Measurements from ENCODE around the gene LTA. TPM values are rescaled to one million over a fixed set of nuclear protein-coding genes. Genes with fewer than 3 reads are reported as not detected.
"Not testable (repeated sequence)": the region's sequence is repeated elsewhere in the genome, so short reads cannot be mapped to it uniquely, and the experiment has no call there.

Gene LTA
- polyA plus RNA-seq, 1 donor, result not detected

DNA sequence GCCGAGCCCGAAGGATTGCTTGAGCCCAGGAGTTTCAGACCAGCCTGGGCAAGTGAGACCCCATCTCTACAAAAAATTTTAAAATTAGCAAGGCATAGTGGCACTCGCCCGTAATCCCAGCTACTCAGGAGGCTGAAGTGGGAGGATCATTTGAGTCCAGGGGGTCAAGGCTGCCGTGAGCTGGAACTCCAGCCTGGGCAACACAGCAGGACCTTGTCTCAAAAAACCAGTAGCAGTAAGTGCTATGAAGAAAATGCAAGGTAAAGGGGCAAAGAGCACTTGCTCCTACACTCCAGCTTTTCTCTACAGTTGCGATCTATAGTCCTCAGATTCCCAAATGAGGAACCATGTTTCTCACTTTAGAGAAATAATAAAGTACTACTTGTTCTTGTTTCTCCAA lies 28.4 kb upstream of the LTA start:
- DNase-seq, result no peak

DNA sequence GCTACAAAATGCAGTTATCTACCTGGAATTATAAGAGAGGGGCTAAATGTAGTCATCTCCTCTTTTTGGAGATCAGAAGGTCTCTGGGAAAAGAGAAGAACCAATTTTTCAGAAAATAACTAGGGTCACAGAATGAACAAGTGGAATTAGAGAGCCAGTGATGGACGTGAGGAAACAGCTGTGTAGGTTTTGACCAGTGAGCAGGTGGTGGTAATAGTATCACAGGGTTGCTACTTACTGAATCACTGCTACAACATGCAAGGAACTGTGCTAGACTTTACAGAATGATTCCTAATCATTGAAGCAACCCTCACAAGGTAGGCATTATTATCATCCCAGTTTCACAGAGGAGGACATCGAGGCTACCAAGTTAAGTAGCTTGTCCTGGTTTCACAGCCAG lies 27.4 kb upstream of the LTA start:
- DNase-seq, result no peak

DNA sequence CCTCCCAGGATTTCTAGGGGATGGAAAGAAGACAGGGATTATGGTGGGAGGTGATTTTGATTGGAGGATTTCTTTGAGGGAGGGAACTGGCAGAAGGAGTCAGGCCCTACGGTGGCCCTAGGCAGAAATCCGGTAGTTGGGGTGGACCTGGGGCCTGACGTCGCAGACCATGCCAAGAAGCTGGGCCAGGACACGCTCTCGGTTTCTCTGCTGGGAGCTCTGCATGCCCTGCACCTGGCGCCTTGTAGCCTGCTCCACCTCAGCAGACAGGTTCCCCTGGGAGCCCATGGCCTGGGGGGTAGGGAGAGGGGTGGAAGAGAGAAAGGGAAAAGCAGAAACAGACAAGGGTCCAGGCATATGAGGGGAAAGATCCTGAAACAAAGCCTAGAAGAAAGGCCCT lies 26.8 kb upstream of the LTA start:
- no peak for DNase-seq

DNA sequence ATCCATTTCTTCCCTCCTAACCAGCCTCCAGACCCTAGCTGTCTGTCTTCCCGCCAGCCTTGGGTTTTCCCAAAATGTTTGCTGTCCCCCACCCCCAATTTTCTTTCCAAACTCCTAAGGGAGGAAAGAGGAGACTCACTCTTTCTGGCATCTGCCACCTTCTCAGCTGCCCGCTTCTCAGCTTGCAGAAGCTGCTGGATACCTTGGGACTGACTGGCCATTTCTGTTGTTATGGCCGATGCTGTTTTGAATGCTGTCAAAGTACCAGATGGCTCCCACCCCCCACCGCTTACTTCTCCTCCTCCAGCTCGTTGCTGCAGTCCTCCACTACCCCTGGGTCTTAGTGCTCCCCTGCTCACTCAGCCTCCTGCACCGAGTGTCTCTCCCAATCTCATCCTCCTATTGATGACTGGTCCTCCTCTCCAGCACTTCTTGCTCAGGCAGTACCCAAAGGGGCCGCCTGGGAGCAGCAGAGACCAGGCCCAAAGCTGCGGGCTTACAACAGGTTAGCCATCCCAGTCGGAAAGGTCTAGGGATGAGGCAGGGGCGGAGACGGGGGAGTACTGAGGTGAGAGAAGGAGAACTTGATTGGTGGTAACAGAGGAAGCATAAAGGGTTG lies 25.6 kb upstream of the LTA start, which contains the start of gene ATP6V1G2:
TSS of gene ATP6V1G2 (minus strand) at position 270 of the 619 bp plus-strand sequence. CDS start at position 221, 49 bp downstream.
- DNase-seq, result peak; percentile 89

DNA sequence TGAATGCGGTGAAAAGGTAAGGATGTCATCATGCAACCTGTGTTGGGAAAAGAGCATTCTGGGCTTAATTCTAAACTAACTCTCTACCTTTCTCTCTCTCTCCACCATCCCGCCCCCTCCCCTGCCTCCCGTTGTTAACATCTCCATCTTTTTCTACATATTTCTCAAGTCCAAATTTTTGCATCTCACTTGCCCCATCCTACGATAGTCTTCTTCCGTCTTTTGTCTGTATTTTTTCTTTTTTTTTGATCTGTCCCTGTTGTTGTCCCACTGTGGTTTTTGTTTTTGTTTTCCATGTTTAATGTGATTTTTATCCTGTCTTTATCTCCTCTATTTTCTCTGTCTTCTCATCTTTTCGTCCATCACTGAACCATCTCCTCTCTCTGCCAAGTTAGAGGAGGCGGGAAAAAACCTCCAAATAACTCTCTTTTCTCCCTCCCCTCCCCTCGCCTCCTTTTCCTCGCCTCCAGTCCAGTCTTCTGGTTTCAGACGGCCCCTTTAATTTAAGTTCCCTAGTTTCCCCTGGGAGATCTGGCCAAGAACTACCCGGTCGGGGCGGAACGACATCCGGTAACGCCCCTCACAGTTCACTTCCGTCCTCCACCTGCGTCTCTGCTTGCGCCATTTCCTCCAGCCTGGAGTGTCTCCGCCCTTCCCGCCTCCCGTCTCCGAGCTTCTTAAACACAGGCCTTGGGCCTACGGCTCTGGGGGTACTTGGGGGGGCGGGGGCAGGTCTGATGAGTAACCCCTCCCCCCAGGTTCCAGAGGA lies 24.9 kb upstream of the LTA start, which contains the start of gene NFKBIL1:
TSS of gene NFKBIL1 (plus strand) at position 651 of the 769 bp plus-strand sequence. CDS start at position 738, 87 bp downstream.
- DNase-seq, result peak; percentile 98

DNA sequence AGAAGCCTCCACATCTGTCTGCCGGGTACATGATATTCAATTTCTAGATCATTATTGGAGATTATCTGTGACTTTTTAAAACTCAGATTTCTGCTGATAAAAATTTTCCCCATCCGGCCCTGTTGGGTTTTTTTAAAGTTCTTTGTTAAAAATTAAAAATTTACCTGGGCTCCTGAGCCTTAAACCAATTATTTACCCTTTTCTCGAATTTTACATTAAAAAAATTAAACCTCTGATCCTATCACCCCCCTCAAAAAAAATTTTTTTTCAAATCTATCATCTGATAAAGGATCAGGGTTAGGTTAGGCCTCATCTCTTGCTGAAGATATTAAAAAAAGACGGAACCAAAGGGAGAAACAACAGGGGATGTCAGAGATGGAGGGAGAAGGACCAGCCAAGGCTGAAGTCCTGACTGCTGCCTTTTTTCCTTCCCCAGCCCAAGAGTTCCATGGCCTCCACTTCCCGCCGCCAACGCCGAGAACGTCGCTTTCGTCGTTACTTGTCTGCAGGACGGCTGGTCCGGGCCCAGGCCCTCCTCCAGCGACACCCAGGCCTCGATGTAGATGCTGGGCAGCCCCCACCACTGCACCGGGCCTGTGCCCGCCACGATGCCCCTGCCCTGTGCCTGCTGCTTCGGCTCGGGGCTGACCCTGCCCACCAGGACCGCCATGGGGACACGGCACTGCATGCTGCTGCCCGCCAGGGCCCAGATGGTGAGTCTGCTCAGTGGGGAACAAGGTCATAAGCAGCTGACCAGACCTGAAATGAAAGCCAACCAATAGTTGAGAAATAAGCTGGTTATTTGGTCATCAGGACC lies 24.2 kb upstream of the LTA start:
- no peak for DNase-seq

DNA sequence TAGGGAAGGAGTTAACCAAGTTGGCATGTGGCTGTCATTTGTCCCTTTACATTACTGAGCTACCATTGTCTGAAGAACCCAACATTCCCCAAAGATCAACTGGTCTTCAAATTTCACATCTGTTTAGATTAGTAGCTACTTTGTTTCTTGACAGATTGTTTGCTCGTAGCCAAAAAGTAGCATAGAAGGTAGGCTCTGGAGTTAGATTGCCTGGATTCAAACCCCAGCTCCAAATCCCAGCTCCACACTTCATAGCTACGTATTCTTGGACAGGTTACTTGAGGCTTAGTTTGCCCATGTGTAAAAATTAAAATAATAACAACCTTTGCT lies 23.6 kb upstream of the LTA start:
- DNase-seq, result no peak

DNA sequence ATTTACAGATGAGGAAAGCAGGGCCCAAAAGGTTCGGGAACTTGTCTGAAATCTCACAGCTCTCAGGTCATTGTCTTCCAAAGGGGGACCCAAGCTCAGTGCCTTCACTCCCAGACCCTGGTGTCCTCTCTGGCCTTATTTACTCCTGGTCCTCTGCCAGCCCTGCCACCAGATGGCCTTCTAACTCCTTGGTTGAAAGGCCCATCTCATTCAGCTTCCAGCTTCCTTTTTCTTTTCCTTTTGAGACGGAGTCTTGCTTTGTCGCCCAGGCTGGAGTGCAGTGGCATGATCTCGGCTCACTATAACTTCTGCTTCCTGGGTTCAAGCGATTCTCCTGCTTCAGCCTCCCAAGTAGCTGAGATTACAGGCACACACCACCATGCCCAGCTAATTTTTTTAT lies 20.7 kb upstream of the LTA start:
- not testable (repeated sequence) for DNase-seq

DNA sequence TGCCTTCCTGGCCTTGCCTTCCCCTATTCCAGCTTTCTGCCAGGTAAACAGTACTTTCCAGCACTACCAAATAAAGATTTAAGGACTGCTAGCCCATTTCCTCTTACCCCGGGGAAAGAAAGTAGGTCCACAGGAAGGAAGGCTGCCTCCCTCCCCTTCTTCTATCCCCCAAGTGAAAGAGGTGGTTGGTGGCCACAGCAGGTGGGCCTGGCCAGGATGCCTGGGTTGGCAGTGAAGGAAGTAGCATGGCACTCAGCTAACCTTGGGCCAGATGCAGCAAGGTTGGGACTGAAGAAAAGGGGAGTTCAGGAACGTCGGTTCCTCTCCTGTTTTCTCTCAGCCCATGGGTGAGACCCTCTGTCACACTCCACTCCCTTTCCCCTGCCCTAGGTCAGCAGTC lies 15.8 kb upstream of the LTA start:
- DNase-seq, result no peak

DNA sequence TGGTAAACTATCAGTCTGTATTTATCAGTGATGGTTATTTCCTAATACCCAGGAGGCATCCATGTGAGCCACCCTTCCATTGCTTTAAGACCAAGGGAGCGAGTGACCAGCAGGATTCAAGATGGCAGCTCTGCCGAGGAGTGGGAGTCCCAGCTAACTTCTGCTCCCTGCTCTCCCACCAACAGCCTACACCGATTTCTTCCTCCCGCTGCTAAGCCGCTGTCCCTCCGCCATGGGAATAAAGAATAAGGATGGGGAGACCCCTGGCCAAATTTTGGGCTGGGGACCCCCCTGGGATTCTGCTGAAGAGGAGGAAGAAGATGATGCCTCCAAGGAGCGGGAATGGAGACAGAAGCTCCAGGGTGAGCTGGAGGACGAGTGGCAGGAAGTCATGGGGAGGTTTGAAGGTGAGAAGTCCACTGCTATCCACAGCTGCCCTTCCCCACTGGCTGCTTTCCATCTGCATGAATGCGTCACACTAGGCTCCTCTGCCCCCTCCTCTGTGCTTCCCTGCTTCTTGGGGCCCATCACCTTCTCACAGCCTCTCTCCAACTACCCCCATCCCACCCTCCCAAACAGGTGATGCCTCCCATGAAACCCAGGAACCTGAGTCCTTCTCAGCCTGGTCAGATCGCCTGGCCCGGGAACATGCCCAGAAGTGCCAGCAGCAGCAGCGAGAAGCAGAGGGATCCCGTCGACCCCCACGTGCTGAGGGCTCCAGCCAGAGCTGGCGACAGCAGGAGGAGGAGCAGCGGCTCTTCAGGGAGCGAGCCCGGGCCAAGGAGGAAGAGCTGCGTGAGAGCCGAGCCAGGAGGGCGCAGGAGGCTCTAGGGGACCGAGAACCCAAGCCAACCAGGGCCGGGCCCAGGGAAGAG lies 14.4 kb upstream of the LTA start:
- DNase-seq, result no peak

DNA sequence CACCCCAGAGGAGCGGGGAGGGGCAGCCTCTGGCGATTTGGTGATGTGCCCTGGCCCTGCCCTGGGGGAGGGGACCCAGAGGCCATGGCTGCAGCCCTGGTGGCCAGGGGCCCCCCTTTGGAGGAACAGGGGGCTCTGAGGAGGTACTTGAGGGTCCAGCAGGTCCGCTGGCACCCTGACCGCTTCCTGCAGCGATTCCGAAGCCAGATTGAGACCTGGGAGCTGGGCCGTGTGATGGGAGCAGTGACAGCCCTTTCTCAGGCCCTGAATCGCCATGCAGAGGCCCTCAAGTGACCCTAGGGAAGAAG lies 13.8 kb upstream of the LTA start:
- no peak for DNase-seq

DNA sequence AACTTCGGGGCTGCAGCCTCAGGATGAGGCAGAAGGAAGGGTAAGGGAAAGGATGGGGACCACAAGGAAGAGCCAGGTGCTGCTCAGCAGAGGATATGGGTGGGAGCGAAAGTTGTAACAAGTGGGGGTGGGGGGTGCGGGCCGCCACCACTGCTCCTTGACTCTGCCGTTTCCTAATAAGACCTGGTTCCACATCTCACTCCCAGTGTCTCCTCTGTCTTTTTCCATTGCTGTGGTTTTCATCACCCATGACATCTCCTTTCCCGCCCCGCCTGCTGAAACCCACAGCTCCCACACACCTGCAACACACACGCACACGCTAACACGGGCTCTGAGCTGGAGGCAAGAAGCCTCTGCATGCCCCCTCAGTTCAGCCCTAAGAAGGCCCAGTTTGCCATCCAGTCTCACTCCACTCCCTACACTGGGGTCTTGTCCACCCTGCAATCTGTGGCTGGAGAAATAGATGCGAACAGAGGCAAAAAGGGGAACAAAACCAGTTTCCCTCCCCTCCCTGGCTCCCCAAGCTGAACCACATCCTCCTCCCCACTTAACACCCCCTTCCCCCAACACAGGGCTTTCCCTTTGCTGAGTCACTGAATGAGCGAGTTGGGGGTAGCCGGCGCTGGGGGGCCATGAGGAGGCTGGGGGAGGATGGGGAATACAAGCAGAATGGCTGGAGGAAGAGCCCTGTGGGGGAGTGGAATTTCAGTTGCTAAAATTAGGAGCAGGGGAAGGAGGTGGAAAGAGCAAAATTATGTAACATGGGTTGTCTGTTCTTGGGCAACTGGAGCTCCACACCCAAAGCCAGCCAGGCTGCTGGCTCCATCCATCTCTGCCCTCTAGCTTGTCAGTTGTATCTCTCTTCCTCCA lies 13.2 kb upstream of the LTA start:
- DNase-seq, result no peak

DNA sequence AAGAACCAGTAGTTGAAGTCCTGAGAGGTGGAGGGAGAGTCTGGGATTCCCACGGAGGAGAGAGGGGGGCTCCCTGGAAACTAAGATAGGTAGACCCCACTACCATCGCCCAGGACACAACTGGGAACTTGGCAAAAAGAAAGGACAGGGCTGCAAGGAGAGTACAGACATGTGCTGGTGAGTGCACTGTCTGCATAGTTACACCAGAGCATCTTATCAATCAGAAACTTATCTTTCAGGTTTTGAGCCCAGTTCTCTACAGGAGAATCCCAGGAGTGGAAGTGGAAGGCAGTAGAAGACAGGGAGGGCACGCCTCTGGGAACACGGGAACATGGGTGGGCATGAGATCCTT lies 12.5 kb upstream of the LTA start:
- no peak for DNase-seq

DNA sequence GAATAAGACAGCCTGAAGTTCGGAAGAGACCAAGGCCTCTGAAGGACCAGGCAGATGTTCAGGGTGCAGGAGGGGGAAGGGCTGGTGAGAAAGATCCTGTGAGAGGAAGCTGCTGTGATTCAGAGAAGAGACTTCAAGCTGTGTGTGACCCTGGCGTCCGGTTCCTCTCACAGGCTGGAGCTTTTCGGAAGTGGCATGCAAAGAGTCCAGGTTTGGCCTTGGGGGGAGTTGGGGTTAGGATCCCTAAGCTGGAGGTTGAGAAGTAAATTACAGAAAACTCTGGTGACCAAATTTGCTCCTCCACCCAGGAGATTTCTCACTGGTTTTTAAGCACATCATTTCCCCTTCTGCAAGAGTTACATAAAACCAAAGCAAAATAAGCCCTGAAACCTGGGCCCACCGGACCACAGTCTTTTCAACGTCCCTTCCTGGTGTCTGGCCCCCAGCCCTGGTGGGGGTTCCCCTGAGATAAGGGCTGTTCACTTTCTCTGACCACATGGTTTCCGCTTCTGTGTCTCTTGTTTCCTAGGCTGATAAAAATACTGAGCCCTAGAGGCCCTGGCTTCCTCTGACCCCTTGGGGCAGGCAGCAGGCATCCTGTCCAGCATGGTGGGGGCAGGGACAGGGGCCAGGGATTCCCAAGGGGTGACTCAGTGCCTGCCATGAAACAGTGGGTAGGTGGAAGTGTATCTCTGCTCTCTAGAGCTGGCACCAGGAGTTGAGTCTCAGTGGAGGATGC lies 12.0 kb upstream of the LTA start:
- DNase-seq, result no peak

DNA sequence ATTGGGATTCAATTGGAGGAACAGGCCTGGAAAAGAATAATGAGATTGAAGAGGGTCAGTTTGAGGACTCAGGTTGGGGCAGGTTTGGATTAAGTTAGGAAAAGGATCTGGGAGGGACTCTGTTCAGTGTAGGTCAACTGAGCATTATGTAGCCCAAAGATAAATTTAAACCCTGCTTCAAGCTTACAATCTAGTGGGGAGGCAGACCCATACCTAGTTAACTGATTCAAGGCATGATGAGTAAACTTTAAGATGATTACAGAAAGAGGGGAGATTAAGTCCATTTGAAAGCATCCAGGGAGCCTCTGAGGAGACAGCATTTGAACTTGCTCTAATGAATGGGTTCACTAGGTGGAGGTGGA lies 11.4 kb upstream of the LTA start:
- no peak for DNase-seq

DNA sequence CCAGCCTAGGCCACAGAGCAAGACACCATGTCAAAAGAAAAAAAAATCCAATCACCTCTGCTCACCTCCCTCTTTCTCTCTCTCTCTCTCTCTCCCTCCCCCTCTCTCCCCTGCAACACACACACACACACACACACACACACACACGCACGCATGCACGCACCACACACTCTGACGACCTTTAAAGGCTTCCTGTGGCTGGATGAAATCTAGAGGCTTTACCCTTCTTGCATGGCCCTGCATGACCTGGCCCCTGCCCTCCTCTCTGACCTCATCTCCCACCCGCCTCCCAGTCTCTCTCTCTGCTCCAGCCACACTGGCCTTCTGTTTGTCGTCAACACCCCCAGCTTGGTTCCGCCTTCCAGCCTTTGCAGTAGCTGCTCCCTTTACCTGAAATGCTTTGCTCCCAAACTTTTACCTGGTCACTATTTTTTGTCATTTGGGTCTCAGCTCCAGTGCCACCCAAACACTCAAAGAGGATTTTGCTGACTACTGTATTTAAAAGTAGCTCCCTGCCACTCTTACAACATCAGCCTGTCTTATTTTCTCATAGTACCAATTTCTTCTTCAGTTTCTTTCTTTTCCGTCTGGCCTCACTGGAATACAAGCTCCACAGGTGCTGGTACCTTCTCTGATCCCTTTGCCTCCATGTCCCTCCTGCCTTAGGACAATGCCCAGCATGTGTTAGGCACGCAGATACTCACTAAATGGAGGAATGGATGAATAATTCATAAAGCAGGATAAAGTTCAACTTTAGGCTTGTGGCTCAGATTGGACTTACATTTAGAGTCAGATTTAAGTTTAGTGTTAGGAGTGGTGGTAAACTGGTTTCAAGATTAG lies 4.3 kb upstream of the LTA start:
- no peak for DNase-seq

DNA sequence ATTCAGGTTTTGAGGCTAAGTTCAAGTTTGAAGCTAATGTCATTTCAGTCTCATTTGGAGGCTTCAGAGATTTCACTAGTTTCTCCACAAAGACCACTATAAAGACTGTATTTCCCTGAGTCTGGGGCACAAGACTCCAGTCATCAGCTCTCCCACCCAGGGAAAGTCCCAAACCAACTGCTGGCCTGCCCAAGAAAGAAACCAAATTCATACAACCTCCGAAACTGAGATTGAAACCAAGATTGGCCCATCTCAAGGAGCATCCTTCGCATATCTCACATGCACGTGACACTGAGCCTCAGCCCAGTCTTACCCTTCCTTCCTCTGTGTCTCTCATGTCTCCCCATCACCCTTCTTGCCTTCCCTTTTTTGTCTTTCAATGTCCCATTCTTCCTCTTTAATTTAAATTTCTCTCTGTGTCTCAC lies 3.5 kb upstream of the LTA start:
- DNase-seq, result no peak

DNA sequence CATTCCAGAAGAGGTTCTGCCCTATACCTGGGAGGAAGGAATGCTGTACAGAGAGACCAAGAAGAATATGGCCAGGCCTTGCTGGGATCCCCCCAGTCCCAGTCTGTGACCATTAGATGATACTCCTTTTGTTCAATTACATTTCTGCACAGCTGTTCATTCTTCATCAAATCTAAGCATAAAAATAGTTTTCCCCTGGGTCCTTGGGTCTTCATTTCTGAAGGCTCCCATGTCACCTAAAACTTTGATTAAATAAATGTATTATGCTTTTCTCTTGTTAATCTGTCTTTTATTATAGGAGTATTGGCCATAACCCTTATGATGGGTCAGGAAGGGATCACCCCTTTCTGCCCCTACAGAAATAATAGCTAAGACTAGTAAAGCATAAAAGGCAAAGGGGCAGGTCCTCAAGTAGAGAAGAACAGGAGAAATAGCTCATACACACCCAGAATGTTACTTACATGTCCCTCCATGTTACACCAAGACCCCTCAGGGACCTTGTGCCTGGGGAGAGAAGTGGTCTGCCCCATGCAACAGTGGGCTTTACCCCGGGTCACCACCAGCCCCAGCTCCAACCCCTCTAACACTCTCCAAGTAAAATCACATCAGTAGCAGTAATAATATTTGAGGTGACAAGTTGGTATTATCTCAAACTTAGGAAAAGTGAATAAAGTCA lies 2.1 kb upstream of the LTA start:
- DNase-seq, result no peak

All from hindlimb muscle (tissue), 1 donor.